Activated CD8-positive, alpha-beta memory T cell treated with anti-CD3 and anti-CD28 coated beads for 1 hour (primary cell): ENCODE data around the gene OR52N5.

ENCODE experiments used
- DNase-seq, 2 donors: peaks; one replicate each; pipeline ENCODE4 v3.0.0-alpha.2; 2020; ENCODE audit warnings: low read depth in 1 of 2; ENCODE audit errors: extremely low read depth in 1 of 2

Gene OR52N5

DNA sequence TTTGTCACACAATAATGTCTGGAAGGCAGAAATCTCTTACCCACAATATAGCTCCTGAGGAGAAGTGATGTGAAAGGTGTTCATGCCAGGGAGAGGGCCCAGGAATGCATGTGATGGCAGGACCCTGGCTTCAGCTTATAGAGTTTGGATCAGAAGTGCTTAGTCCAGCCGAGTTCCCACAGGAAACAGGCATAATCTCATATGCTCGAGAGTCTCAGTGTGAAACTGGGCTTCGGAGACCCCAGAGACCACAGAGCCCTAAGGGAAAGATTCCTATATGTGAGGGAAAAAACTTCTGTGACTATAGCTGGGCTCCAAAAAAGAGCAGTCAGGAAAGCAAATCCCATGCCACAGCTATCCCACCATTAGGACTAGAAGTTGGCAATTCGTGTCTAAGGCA lies at the start of gene OR52N5:
Gene OR52N5 (minus strand): TSS at position 101 of the 400 bp plus-strand sequence. CDS start 4,721 bp downstream, outside the sequence.
- DNase-seq, result no peak

DNA sequence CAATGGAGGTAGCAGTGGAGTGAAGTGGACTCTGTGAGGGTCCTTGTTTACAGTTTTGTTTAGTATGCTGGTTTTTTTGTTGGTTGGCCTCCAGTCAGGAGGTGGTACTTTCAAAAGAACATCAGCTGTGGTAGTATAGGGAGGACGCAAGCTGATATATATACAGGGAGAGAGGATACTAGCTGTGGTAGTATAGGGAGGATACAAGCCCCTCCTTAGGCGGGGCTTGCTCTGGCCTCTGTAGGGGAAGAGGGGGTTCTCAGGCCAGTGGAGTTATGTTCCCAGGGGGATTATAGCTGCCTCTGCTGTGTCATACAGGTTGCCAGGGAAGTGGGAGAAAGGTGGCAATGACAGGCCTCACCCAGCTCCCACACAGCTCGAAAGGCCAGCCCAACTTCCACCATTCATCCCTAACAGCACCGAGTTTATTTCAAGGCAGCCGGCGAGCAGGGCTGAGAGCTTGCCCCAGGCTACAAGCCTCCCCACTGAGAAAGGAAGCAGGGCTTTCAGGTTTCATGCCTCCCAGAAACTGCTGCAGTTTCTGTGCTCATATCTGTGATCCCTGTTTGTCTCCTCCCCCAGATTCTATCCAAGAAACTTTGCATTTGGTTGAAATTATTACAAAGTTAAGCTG lies 48.2 kb upstream of the OR52N5 start:
- DNase-seq, result no peak

DNA sequence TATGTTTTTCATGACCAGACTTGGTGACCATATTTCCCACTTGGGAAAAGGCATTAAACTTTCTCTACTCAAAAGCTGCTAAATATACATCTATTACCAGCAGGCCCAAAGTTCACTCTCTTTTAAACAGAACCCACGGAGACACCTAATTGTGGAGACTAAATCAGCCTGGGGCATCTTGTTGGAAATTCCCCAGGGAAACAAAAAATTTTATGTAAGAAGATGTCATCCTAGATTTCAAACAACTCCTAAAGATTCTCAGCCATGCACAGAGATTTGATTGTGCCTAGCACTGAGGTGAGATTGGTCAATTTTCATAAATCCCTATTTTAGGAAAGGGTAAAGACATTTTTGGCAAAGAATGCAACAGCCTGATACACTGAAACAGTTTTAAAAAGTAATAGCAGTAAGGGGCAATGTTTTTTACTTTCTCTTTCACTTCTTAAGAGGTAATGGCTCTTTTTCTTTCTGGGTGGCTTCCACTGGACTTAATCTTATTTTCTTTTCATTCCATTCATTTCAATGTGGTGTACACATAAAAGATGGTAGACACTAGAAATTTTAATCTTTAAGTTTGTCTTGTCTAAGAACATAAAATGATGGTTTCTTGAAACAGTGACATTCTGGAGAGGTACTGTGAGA lies 35.2 kb upstream of the OR52N5 start:
- DNase-seq, result no peak

DNA sequence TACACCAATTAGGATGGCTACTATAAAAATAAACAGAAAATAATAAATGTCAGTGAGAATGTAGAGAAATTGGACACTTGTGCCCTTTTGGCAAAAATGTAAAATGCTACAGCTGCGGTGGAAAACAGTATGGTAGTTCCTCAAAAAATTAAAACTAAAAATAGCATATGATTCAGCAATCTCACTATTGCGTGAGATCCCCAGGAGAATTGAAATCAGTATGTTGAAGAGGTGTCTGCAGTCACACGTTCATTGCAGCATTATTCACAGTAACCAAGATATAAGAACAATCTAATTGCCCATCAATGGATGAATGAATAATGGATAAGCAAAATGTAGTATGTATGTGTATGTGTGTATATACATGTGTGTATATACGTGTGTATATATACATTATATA lies 32.4 kb upstream of the OR52N5 start:
- no peak for DNase-seq

DNA sequence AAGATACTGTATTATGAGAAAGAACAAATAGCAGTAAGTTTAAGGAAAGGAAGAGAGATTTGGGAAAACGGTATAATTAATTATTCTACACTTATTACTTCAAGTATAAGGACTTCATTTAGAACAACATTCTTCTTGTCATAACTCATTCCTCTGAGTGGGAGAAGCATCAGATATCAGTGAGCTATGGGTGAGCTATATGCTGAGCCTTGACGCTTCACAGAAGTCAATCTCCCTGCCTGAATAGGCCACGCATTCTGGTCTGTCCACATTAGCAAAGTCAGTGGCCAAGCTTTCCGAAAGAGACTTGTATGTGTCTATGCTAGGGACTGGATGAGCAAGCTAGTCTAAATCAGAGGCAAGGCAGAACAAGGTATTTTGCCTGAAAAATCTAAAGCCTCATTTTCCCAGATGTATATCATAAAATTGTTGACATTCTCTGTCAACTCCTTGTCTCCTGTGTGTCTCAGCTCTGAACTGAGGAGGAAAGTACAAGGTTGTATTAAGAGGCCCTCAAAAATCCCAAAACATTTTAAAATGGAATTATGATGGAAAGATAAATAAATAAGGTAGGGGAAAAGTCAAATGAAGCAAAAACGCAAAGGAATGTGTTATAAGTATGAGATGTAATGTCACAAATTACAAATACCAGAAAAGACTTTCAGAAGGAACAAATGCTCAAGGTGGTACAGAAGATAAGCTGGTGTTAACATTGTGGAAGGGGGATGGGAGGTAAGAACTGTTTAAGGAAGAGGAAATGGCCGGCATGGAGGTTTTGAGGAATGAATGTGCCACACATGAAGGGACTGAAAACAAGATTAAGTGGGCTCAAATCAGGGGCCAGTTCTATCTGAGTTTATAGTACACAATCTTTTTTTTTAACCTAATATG lies 27.0 kb upstream of the OR52N5 start:
- DNase-seq, result no peak

DNA sequence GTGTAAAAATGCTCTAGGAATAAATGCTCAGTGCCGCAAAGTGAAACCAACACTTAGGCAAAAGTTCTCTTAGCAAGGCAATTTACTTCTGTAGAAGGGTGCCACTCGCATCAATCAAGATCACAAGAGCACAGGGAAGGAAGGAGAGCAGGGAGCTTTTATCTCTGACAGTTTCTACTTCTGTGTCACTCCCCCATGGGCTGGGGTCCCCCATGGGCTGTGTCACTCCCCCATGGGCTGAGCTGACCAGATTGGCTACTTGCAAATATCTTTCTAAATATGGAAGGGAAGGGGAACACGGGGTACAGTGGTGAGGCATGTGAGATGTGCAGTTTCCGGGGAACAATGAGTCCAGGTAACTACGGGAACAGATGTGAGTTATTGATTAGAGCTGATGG lies 26.0 kb upstream of the OR52N5 start:
- no peak for DNase-seq

DNA sequence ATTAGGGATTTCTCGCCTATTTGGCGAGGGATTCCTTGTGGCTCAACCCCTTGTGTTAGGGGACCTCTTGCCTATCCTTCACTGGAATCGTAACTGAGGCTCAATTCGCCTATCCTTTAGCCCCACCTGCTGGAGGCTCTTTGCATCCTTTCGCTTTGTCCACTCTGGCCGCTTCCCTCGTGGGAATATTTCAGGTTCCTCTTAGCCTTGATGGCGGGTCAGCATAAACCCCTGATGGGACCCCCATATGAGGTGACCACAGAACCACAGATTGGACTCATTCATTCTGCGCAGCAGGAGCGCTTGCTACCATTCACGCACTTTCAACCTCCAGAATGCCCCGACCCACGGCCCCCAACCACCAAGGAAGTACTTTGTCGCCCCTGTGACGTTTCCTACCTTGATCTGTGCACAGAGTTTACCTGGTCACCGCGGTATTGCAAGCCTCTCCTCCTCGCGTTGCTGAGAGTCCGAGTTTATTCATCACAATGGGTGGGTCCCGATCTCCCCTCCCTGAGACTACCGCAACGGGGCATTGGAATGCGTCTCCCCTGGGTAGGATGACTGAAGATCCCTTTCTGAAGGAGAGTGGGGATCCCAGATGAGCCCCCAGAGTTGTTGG lies 25.5 kb upstream of the OR52N5 start, which contains the start of gene OR52N2:
Gene OR52N2 (plus strand): TSS at position 425 of the 622 bp plus-strand sequence. CDS start 11,412 bp downstream, outside the sequence.
- peak; percentile 25 to 48 for DNase-seq

DNA sequence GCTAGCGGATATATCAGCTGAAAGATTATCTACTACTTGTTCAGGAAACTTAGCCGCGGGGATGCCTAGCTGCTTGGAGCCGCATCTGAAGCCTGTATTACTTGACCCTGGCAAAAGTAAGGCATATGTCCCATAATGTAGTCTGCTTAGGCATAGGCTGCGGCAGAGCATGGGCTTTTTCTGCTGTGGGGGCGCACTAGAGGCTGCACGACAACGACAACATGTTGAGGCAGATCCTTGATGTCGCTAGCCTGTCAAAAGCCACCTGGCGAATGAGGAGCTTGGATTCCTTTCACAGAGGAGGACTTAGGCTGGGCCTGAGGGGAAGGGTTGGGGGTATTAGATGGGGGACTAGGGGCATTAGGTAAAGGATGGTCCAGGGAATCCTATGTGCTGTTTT lies 24.4 kb upstream of the OR52N5 start:
- DNase-seq, result no peak

DNA sequence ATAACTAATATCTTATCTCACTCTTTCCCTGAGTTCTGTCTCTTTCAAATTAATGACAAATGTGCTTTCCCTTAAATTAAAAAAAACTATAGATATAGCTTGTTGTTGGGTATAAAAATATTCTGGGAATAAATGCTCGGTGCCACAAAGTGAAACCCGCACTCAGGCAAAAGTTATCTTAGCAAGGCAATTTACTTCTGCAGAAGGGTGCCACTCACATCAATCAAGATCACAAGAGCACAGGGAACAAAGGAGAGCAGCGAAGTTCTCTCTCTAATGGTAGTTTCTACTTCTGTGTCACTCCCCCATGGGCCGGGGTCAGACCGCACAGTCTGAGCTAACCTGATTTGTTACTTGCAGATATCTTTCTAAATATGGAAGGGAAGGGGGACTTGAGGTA lies 20.8 kb upstream of the OR52N5 start:
- no peak for DNase-seq

DNA sequence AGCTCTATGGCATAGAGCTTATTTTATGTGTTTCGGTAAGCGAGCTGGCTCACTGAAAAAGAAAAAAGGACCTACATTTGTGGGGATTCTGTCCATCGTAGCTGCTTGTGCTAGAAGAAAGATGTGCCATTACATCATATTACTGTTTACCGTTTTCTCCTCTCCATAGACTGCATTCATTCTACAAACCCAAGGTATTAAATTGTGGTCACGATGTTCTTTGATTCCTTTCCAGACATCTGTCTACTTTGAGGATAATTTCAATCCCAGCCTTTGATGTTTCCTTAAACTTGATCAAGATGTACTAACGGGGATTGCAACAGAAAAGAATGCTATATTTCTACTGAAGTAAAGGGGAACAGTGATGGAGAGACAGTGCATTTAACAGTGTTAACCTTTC lies 13.4 kb upstream of the OR52N5 start:
- DNase-seq, result no peak

DNA sequence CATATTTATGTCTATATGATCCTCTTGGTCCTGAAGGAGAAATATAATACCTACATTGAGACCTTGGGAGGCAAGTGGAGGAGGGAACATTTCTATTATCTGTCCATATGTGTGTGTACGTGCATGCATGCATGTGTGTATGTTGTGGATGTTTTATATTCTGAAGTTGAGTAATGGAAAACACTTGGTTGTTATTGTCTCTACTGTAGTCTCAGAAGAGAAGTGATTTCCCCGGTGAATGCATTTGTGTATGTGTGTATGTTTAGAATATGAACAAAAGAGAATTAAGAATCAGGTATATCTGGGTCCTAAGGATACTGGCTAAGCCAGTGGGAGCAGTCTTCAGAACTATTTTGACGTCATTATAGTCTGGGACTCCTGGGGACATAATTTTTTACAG lies 8.0 kb upstream of the OR52N5 start, which contains the start of gene OR52N1:
Gene OR52N1 (minus strand): TSS at position 101 of the 400 bp plus-strand sequence. CDS start 2,449 bp downstream, outside the sequence.
- no peak for DNase-seq

DNA sequence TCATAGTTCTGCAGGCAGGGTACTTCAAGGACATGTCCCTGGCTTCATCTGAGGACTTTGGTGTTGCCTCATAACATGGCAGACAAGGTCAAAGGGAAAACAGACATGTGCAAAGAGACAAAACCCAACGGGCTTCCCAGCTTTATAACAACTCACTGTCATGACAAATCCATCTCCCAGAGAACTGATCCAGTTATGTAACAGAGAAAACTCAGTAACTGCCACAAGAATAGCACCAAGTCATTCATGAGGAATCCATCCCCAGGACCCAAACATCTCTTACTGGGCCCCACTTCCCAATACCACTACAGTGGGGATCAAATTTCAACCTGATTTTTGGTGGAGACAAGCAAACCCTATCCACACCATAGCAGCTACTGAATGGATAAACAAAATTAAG lies 16.1 kb downstream of the OR52N5 start:
- DNase-seq, result no peak

DNA sequence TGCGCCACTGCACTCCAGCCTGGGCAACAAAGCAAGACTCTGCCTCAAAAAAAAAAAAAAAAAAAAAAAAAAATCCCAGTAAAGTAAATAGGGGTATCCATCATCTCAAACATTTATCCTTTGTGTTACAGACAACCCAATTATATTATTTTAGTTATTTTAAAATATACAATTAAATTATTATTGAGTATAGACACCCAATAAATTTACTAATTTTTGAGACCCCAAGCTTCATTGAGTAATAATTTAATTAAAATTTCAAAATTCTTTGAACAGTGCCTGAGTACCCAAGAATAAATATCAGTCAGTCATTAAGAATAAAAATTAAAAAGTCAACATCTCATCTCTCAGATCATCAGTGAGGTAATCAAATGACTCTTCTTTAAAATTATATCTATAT lies 29.2 kb downstream of the OR52N5 start, which contains the start of gene OR52N4:
Gene OR52N4 (plus strand): TSS at position 301 of the 400 bp plus-strand sequence. CDS start 498 bp downstream, outside the sequence.
- no peak for DNase-seq

DNA sequence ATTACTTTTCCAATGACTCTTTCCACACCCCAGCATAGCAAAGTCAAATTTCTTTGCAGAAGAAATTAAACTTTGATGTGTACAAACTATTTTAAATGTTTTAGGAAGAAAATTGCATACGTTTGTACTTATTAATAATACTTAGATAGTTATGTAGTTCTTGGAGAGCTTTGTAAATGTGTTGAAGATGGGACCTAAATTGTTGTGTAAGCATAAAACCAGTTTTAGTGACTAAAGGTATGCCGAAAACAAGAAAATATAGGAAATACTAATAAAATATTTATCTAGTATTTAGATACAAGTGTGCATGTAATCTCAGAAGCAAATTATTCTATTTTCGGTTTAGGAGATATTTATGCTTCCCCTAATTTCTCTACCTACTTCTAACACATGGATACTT lies 33.3 kb downstream of the OR52N5 start:
- no peak for DNase-seq

DNA sequence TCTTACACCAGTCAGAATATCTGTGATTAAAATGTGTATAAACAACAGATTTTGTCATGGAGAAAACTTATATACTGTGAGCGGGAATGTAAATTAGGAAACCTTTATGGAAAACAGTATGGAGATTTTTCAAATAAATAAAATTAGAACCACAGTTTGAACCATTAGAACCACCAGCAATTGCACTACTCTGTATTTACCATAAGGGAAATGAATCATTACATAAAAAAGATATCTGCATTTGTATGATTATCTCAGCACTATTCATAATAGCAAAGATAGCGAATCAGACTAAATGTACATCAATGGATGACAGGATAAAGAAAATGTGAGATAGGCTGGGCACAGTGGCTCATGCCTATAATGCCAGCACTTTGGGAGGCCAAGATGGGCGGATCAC lies 36.5 kb downstream of the OR52N5 start:
- no peak for DNase-seq

DNA sequence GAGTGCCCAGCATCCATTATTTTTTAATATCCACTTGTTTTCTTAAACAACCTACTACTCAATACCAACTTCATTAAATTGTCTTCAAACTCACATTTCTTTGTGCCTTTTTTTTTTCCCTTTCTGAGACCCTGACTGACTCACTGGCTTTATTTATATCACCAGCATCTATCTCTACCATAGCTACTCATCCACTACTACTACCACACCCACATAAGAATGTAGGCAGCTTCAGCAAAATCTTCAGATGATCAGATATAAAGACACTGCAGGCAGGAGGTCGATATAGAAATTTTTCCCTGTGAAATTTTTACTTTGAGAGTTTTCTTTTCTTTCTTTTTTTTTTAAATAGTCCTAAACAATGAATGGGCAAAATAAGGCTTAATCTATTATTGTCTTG lies 44.7 kb downstream of the OR52N5 start:
- no peak for DNase-seq

DNA sequence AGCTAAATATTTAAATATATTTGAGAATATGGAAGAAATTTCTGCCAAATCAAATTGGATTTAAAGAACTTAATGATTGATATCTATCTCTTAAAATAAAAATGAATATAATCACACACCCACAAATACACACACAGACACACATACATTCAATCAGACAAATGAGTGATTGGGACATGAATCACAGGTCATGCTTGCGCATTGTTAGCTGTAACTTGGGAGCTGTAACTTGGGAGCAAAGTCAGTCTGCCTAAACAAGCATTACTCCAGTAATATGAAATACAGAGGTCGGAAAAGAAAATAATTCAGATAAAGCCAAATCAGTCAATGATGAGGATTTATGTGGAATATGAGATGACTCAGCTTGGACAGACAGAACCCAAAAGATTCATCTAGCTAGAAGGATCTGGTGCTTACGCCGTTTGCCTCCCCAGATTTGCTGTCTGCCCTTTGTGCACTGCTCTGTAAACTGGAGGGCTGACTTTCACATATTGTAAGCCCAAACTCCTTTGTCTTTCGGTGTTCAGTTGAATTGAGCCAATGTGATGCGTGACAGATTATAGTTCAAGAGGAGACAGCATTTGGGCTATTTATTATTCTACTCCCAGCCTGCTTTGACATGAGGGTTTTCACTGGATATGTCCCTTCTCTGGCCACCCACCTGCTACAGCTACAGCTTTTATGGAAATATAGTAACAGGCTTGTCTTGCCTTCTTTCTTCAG lies 45.3 kb downstream of the OR52N5 start:
- no peak for DNase-seq

DNA sequence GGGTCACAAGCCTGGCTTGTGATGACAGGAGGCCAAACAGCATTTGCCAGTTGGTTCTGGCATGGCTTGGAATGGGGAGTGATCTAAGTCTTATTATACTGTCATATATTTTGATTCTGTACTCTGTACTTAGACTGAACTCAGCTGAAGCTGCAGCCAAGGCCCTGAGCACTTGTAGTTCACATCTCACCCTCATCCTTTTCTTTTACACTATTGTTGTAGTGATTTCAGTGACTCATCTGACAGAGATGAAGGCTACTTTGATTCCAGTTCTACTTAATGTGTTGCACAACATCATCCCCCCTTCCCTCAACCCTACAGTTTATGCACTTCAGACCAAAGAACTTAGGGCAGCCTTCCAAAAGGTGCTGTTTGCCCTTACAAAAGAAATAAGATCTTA lies 46.1 kb downstream of the OR52N5 start:
- DNase-seq, result no peak

DNA sequence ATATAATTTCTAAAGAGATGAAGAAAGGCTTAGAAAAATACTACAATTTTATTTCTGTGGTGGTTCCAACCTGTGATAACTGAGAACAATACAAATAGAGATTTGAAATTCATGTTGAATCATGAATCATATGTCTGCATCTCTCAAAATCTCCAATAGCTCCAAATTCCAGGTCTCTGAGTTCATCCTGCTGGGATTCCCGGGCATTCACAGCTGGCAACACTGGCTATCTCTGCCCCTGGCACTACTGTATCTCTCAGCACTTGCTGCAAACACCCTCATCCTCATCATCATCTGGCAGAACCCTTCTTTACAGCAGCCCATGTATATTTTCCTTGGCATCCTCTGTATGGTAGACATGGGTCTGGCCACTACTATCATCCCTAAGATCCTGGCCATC lies 46.8 kb downstream of the OR52N5 start, which contains the start of gene OR56B1:
Gene OR56B1 (plus strand): TSS at position 53 of the 400 bp plus-strand sequence. CDS start 69 bp downstream, at position 122.
- DNase-seq, result no peak

DNA sequence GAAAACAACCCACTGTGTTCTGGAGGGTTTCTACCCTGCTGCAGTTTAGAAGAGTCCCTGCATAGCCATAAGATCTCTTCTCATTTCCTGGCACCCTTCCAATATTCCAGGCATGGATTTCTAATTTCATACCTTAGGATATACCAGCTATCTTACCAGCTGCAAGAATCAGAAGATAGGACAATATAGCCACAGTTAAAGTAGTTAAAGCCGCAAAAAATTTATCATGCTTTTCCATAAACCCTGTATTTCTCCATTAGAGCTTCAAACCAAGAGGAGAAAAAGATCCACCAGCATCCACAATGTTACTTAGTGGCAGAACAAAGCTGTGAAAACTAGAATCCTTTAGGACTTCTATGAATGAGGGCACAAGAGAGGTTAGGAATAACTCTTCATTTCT lies 55.5 kb downstream of the OR52N5 start:
- DNase-seq, result no peak
